Measurements from ENCODE around the gene POLG2.
"Not testable (repeated sequence)": the region's sequence is repeated elsewhere in the genome, so short reads cannot be mapped to it uniquely, and the experiment has no call there.

GRCh38 chr17:64430036-64430435, 66.8 kb downstream of the POLG2 start:
- not testable (repeated sequence) for TF ChIP-seq POLR2A, CTCF (IDR thresholded peaks at IDR 0.05)

Measured in thyroid gland (tissue), 4 donors.